ENCODE measurements around the gene MUC2. TPM values are rescaled to one million over a fixed set of nuclear protein-coding genes. Genes with fewer than 3 reads are reported as not detected.

MUC2 gene
- total and polyA plus RNA-seq, 2 experiments from 2014 or later, result not detected

GRCh38 chr11:1099519-1100355 is 25.1 kb downstream of the MUC2 start:
- TF ChIP-seq EZH2 (IDR thresholded peaks at IDR 0.05; ENCODE audit: low read depth, unreplicated experiment) (no peak), ETS1 (IDR thresholded peaks at IDR 0.05) (no peak), EZH2phosphoT487 (IDR thresholded peaks at IDR 0.05; ENCODE audit: unreplicated experiment) (no peak), REST (IDR thresholded peaks at IDR 0.05; ENCODE audit: unreplicated experiment) (no peak), ZNF114 (CRISPR knock-in tag; IDR thresholded peaks at IDR 0.05) (no peak), POLR2AphosphoS5 (IDR thresholded peaks at IDR 0.05; ENCODE audit: low read depth) (no peak), JUNB (IDR thresholded peaks at IDR 0.05; ENCODE audit: unreplicated experiment) (no peak), NANOG (IDR thresholded peaks at IDR 0.05; ENCODE audit: borderline replicate concordance) (no peak), ZNF331 (CRISPR knock-in tag; IDR thresholded peaks at IDR 0.05; ENCODE audit: low read depth) (no peak), ZNF462 (CRISPR knock-in tag; IDR thresholded peaks at IDR 0.05) (no peak), CREB1 (CRISPR knock-in tag; IDR thresholded peaks at IDR 0.05; ENCODE audit: low read depth) (no peak), CTCF (conservative IDR thresholded peaks at IDR 0.05; ENCODE audit: low read depth in 2 of 2) (no peak), STAT1 (IDR thresholded peaks at IDR 0.05; ENCODE audit: unreplicated experiment) (no peak)
- Histone ChIP-seq H3K4me1 (ENCODE audit: insufficient read depth) (no peaks in the 10 kb centered on the region), H3K4me2 (no peak overlapping the region), H3K4me3 (no peak overlapping the region), H3F3A (replicated peaks; ENCODE audit: low read depth) (no peaks in the 10 kb centered on the region), H3K36me3 (ENCODE audit: insufficient read depth) (no peaks in the 10 kb centered on the region), H4K20me1 (replicated peaks; ENCODE audit: insufficient read depth) (no peaks in the 10 kb centered on the region), H3K9me2 (ENCODE audit: insufficient read depth) (no peaks in the 10 kb centered on the region), H3K27ac (ENCODE audit: low read depth) (no peak overlapping the region), H3K79me2 (replicated peaks; ENCODE audit: insufficient read depth) (no peaks in the 10 kb centered on the region), H2AFZ (no peak overlapping the region), H3K27me3 (ENCODE audit: insufficient read depth) (no peaks in the 10 kb centered on the region)
- Mint-ChIP-seq H3K27ac (no peak overlapping the region), H3K36me3 (ENCODE audit: low read depth) (peaks cover 4% of the 10 kb centered on the region; the same call in 2 of the 3 replicates), H3K9me3 (peaks cover 36% of the 10 kb centered on the region), H3K27me3 (ENCODE audit: insufficient read depth, low read depth, poor library complexity) (peaks cover 9% of the 10 kb centered on the region), H3K4me1 (no peaks in the 10 kb centered on the region), H3K4me3 (no peak overlapping the region)
- no peak for DNase-seq (ENCODE audit: low spot score)
- ATAC-seq, result no peak
